ENCODE data around the gene ATP9B. TPM values are rescaled to one million over a fixed set of nuclear protein-coding genes. Genes with fewer than 3 reads are reported as not detected.

Gene ATP9B
- total and polyA plus RNA-seq, 10 of the 15 experiments (the other 5 are each of a cell fraction or from before 2014, with no cell fraction given), result 0.74 to 20.7 (median 12.9) TPM

DNA sequence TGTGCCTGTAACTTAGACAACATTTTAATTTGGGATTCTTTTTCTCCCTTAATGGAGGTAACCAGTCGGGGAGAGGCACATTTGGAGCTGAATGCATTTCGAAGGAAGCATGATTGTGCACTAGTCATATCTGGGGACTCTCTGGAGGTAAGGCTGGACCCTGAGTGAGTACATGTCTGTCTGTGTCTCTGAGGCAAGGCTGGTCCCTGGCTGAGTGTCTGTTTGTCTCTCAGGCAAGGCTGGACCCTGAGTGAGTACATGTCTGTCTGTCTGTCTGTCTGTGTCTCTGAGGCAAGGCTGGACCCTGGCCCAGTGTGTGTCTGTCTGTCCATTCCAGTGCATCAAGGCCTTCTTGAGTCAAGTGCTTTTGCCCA is 275.0 kb downstream of the ATP9B start (continued):
- TF ChIP-seq, protein P1, sequence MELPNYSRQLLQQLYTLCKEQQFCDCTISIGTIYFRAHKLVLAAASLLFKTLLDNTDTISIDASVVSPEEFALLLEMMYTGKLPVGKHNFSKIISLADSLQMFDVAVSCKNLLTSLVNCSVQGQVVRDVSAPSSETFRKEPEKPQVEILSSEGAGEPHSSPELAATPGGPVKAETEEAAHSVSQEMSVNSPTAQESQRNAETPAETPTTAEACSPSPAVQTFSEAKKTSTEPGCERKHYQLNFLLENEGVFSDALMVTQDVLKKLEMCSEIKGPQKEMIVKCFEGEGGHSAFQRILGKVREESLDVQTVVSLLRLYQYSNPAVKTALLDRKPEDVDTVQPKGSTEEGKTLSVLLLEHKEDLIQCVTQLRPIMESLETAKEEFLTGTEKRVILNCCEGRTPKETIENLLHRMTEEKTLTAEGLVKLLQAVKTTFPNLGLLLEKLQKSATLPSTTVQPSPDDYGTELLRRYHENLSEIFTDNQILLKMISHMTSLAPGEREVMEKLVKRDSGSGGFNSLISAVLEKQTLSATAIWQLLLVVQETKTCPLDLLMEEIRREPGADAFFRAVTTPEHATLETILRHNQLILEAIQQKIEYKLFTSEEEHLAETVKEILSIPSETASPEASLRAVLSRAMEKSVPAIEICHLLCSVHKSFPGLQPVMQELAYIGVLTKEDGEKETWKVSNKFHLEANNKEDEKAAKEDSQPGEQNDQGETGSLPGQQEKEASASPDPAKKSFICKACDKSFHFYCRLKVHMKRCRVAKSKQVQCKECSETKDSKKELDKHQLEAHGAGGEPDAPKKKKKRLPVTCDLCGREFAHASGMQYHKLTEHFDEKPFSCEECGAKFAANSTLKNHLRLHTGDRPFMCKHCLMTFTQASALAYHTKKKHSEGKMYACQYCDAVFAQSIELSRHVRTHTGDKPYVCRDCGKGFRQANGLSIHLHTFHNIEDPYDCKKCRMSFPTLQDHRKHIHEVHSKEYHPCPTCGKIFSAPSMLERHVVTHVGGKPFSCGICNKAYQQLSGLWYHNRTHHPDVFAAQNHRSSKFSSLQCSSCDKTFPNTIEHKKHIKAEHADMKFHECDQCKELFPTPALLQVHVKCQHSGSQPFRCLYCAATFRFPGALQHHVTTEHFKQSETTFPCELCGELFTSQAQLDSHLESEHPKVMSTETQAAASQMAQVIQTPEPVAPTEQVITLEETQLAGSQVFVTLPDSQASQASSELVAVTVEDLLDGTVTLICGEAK (IDR thresholded peaks at IDR 0.05; ENCODE audit: borderline replicate concordance), result no peak
- TF ChIP-seq KAT2A (conservative IDR thresholded peaks at IDR 0.05; ENCODE audit: control insufficient read depth, low read depth, low read length) (no peak), GABPA (IDR thresholded peaks at IDR 0.05; ENCODE audit: low read depth) (no peak), STAT3 (IDR thresholded peaks at IDR 0.05; ENCODE audit: low read depth, low read length) (no peak), ZNF384 (IDR thresholded peaks at IDR 0.05; ENCODE audit: borderline replicate concordance, low read depth, low read length) (no peak)

DNA sequence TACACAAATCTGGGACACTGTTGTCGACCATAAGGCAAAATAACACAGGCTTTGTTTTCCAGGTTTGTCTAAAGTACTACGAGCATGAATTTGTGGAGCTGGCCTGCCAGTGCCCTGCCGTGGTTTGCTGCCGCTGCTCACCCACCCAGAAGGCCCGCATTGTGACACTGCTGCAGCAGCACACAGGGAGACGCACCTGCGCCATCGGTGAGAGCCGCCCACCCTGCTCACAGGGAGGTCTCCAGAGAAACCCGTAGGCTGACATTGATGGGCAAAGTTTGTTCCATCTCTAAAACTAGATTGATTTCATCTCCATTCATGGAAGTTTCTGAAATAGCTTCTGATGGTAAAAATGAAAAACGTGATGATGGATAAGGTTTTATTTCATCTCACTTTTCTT is 276.2 kb downstream of the ATP9B start:
- Histone ChIP-seq H2AFZ (ENCODE audit: control insufficient read depth, low read depth, low read length) (no peak overlapping the region), H3K36me3 (ENCODE audit: control insufficient read depth in 2 of 2, insufficient read depth in 2 of 2, low read length in 1 of 2) (peaks cover 18 to 26% of the 10 kb centered on the region in 2 experiments), H3K27ac (ENCODE audit: control insufficient read depth, insufficient read depth) (no peak overlapping the region), H3K27me3 (replicated peaks in 1 of 2; ENCODE audit: control insufficient read depth in 2 of 2, insufficient read depth in 2 of 2, low read length in 1 of 2) (no peaks in the 10 kb centered on the region), H3K79me2 (ENCODE audit: control insufficient read depth, insufficient read depth, low read length) (no peaks in the 10 kb centered on the region), H4K20me1 (ENCODE audit: control insufficient read depth, insufficient read depth) (no peaks in the 10 kb centered on the region), H3K9me3 (replicated peaks; ENCODE audit: control insufficient read depth, insufficient read depth, low read length) (no peaks in the 10 kb centered on the region), H3K9ac (ENCODE audit: control insufficient read depth, insufficient read depth, low read length) (no peak overlapping the region), H3K4me1 (ENCODE audit: control insufficient read depth, insufficient read depth, low read length) (no peaks in the 10 kb centered on the region), H3K4me3 (no peak overlapping the region), H3K4me2 (ENCODE audit: control insufficient read depth, insufficient read depth) (no peak overlapping the region)
- POLR2A ChIA-PET, result no interaction called here
- RAD21 ChIA-PET (ENCODE audit: unreplicated experiment), result no interaction called here
- SMC1A ChIA-PET (ENCODE audit: uncharacterized antibody, unreplicated experiment), result no interaction called here
- in situ Hi-C loops (cut with MboI) (no loop called here), intact Hi-C loops (cut with micrococcal nuclease; ENCODE audit: unreplicated experiment) (no loop called here)
- FAIRE-seq (no peak), ATAC-seq (no peak), DNase-seq (ENCODE audit: low read depth, low spot score) (no peak)
- no peak for TF ChIP-seq NBN (IDR thresholded peaks at IDR 0.05)
- TF ChIP-seq DPF2 (IDR thresholded peaks at IDR 0.05), result no peak
- no peak for TF ChIP-seq MEF2B (IDR thresholded peaks at IDR 0.05; ENCODE audit: partially characterized antibody, poor library complexity, severe bottlenecking)
- TF ChIP-seq TCF12 (IDR thresholded peaks at IDR 0.05; ENCODE audit: low read depth, low read length), result no peak
- no peak for TF ChIP-seq CEBPB (IDR thresholded peaks at IDR 0.05; ENCODE audit: borderline replicate concordance in 1 of 2, low read depth in 2 of 2, low read length in 2 of 2)
- TF ChIP-seq, protein P2, sequence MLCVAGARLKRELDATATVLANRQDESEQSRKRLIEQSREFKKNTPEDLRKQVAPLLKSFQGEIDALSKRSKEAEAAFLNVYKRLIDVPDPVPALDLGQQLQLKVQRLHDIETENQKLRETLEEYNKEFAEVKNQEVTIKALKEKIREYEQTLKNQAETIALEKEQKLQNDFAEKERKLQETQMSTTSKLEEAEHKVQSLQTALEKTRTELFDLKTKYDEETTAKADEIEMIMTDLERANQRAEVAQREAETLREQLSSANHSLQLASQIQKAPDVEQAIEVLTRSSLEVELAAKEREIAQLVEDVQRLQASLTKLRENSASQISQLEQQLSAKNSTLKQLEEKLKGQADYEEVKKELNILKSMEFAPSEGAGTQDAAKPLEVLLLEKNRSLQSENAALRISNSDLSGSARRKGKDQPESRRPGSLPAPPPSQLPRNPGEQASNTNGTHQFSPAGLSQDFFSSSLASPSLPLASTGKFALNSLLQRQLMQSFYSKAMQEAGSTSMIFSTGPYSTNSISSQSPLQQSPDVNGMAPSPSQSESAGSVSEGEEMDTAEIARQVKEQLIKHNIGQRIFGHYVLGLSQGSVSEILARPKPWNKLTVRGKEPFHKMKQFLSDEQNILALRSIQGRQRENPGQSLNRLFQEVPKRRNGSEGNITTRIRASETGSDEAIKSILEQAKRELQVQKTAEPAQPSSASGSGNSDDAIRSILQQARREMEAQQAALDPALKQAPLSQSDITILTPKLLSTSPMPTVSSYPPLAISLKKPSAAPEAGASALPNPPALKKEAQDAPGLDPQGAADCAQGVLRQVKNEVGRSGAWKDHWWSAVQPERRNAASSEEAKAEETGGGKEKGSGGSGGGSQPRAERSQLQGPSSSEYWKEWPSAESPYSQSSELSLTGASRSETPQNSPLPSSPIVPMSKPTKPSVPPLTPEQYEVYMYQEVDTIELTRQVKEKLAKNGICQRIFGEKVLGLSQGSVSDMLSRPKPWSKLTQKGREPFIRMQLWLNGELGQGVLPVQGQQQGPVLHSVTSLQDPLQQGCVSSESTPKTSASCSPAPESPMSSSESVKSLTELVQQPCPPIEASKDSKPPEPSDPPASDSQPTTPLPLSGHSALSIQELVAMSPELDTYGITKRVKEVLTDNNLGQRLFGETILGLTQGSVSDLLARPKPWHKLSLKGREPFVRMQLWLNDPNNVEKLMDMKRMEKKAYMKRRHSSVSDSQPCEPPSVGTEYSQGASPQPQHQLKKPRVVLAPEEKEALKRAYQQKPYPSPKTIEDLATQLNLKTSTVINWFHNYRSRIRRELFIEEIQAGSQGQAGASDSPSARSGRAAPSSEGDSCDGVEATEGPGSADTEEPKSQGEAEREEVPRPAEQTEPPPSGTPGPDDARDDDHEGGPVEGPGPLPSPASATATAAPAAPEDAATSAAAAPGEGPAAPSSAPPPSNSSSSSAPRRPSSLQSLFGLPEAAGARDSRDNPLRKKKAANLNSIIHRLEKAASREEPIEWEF (IDR thresholded peaks at IDR 0.05; ENCODE audit: insufficient replicate concordance, low read depth, low read length), result no peak
- TF ChIP-seq MYB (IDR thresholded peaks at IDR 0.05; ENCODE audit: borderline replicate concordance, low read depth, low read length), result no peak
- TF ChIP-seq RCOR1 (conservative IDR thresholded peaks at IDR 0.05; ENCODE audit: low read depth, low read length), result no peak
- TF ChIP-seq PAX5 (IDR thresholded peaks at IDR 0.05; ENCODE audit: borderline replicate concordance, low read depth, low read length), result no peak
- no peak for TF ChIP-seq CHD2 (IDR thresholded peaks at IDR 0.05; ENCODE audit: borderline replicate concordance, low read depth, low read length)
- 97% methylated on average over 11 of the region's 11 CpGs for WGBS (ENCODE audit: insufficient coverage, insufficient replicate concordance, low lambda C conversion rate, missing lambda C conversion rate)
- CTCF ChIA-PET, result no interaction called here
- BruUV-seq (replicated peaks), result no TSS peak
